ENCODE data around the gene TFCP2.

- no peak for TF ChIP-seq EP300 (IDR thresholded peaks at IDR 0.05; ENCODE audit: borderline replicate concordance)
- TF ChIP-seq TAF1 (IDR thresholded peaks at IDR 0.05; ENCODE audit: low read depth) = no peak
- TF ChIP-seq NFIC (IDR thresholded peaks at IDR 0.05) = no peak
- no peak for TF ChIP-seq RAD21 (IDR thresholded peaks at IDR 0.05; ENCODE audit: low read depth)
- TF ChIP-seq EGR1 (IDR thresholded peaks at IDR 0.05) = no peak
- no peak for TF ChIP-seq ZBTB7A (IDR thresholded peaks at IDR 0.05; ENCODE audit: low read depth)
- TF ChIP-seq, protein P1, sequence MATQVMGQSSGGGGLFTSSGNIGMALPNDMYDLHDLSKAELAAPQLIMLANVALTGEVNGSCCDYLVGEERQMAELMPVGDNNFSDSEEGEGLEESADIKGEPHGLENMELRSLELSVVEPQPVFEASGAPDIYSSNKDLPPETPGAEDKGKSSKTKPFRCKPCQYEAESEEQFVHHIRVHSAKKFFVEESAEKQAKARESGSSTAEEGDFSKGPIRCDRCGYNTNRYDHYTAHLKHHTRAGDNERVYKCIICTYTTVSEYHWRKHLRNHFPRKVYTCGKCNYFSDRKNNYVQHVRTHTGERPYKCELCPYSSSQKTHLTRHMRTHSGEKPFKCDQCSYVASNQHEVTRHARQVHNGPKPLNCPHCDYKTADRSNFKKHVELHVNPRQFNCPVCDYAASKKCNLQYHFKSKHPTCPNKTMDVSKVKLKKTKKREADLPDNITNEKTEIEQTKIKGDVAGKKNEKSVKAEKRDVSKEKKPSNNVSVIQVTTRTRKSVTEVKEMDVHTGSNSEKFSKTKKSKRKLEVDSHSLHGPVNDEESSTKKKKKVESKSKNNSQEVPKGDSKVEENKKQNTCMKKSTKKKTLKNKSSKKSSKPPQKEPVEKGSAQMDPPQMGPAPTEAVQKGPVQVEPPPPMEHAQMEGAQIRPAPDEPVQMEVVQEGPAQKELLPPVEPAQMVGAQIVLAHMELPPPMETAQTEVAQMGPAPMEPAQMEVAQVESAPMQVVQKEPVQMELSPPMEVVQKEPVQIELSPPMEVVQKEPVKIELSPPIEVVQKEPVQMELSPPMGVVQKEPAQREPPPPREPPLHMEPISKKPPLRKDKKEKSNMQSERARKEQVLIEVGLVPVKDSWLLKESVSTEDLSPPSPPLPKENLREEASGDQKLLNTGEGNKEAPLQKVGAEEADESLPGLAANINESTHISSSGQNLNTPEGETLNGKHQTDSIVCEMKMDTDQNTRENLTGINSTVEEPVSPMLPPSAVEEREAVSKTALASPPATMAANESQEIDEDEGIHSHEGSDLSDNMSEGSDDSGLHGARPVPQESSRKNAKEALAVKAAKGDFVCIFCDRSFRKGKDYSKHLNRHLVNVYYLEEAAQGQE (IDR thresholded peaks at IDR 0.05; ENCODE audit: low read depth) = no peak
- TF ChIP-seq MAX (IDR thresholded peaks at IDR 0.05) = no peak
- no peak for TF ChIP-seq USF1 (IDR thresholded peaks at IDR 0.05)
- TF ChIP-seq YY1 (IDR thresholded peaks at IDR 0.05; ENCODE audit: low read depth) = no peak
- no peak for TF ChIP-seq TEAD4 (IDR thresholded peaks at IDR 0.05)
- TF ChIP-seq CREB1 (IDR thresholded peaks at IDR 0.05; ENCODE audit: low read depth) = no peak
- no peak for TF ChIP-seq FOXM1 (IDR thresholded peaks at IDR 0.05; ENCODE audit: borderline replicate concordance, low read depth)
- no peak for TF ChIP-seq TCF12 (IDR thresholded peaks at IDR 0.05; ENCODE audit: low read depth)
These were observed 14.5 kb upstream of the TFCP2 start for GRCh38 chr12:51187370-51187987.

Data from Ishikawa (cell line).